OCI-LY3 (cell line): ENCODE measurements around the gene TBC1D1.
A peak's percentile ranks its signal among the peaks of the same experiment; 100 is the strongest.

ENCODE experiments used
- CTCF ChIP-seq: fragments of 200-600, 300-600 bp; sonication (generic); IDR thresholded peaks from 2 replicates; pipeline ENCODE4 v1.5.1; 2014; ENCODE audit warnings: antibody characterized with exemption, low read length, low read depth
- EZH2phosphoT487 ChIP-seq: fragments of 200-600 bp; shearing (Covaris generic); IDR thresholded peaks from 2 replicates; pipeline ENCODE4 v1.6.1; 2018; ENCODE audit warnings: antibody characterized with exemption, mixed run types, low read depth

GRCh38 chr4:38179690-38180377 is 288.9 kb downstream of the TBC1D1 start:
- TF ChIP-seq CTCF (peak; percentile 94), EZH2phosphoT487 (no peak)
